ENCODE data around the gene HKDC1. TPM values are rescaled to one million over a fixed set of nuclear protein-coding genes. Genes with fewer than 3 reads are reported as not detected.
"Not testable (repeated sequence)": the region's sequence is repeated elsewhere in the genome, so short reads cannot be mapped to it uniquely, and the experiment has no call there.

Gene HKDC1
- not detected for total RNA-seq

- no peak for ATAC-seq
- peak within 1 kb of the TSS; percentile 42 for H3K4me3 Mint-ChIP-seq
- H3K27me3 Mint-ChIP-seq = no peaks in the 10 kb centered on the region
- peaks cover 34 to 52% of the 10 kb centered on the region in 2 donors for H3K4me1 Mint-ChIP-seq (ENCODE audit: low read depth in 2 of 2)
- DNase-seq (ENCODE audit: low spot score) = no peak
- H3K36me3 Mint-ChIP-seq = no peaks in the 10 kb centered on the region
- H3K27ac Mint-ChIP-seq = peak within 1 kb of the TSS; percentile 84 to 86
- no peaks in the 10 kb centered on the region for H3K9me3 Mint-ChIP-seq
Measured at GRCh38 chr10:69220041-69220451, at the start of gene HKDC1. HKDC1 (plus strand) TSS chr10:69220332; CDS start chr10:69220436, 104 bp downstream.

- no peaks in the 10 kb centered on the region for H3K27me3 Mint-ChIP-seq
- peaks cover 0 to 7% of the 10 kb centered on the region in 2 donors for H3K4me1 Mint-ChIP-seq (ENCODE audit: low read depth in 2 of 2)
- H3K36me3 Mint-ChIP-seq = peaks cover 15% of the 10 kb centered on the region
- H3K27ac Mint-ChIP-seq = peak overlapping the region; percentile 61 to 67
- no peak overlapping the region for H3K4me3 Mint-ChIP-seq
- no peak for DNase-seq (ENCODE audit: low spot score)
- ATAC-seq = peak in 1 of 2 donors; percentile 64
- no peaks in the 10 kb centered on the region for H3K9me3 Mint-ChIP-seq
Measured at GRCh38 chr10:69172241-69172982, 47.7 kb upstream of the HKDC1 start.

DNA sequence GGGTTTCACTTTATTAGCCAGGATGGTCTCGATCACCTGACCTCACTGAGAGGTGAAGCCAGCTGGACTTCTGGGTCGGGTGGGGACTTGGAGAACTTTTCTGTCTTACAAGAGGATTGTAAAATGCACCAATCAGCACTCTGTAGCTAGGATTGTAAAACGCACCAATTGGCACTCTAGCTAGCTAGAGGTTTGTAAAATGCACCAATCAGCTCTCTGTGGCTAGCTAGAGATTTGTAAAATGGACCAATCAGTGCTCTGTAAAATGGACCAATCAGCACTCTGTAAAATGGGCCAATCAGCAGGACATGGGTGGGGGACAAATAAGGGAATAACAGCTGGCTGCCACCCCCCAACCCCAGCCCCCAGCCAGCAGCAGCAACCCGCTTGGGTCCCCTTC is 44.8 kb upstream of the HKDC1 start:
- not testable (repeated sequence) for ATAC-seq; H3K4me3 Mint-ChIP-seq; DNase-seq (ENCODE audit: low spot score); H3K27ac Mint-ChIP-seq; H3K27me3 Mint-ChIP-seq; H3K9me3 Mint-ChIP-seq
- Mint-ChIP-seq H3K4me1 (ENCODE audit: low read depth in 2 of 2) (peaks cover 8 to 21% of the 10 kb centered on the region in 2 donors), H3K36me3 (peaks cover 12% of the 10 kb centered on the region)

DNA sequence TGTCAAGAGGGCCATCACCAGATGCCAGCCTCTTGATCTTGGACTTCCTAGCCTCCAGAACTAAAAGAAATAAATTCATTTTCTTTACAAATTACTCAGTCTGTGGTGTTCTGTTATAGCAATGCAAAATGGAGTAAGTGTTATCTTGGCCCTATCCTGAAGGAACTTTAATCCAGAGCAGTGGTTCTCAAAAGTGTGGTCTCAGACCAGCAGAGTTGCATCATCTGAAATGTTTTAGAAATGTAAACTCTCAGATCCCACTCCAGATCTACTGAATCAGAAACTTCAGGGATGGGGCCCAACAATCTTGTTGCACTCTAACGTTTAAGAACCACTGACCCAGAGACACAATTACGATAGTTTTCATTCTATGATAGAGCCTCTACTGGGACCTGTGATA is 43.3 kb upstream of the HKDC1 start:
- no peak for DNase-seq (ENCODE audit: low spot score)
- no peak overlapping the region for H3K27ac Mint-ChIP-seq
- H3K4me1 Mint-ChIP-seq (ENCODE audit: low read depth in 2 of 2) = peaks cover 18 to 34% of the 10 kb centered on the region in 2 donors
- no peak for ATAC-seq
- no peaks in the 10 kb centered on the region for H3K27me3 Mint-ChIP-seq
- peaks cover 6% of the 10 kb centered on the region for H3K36me3 Mint-ChIP-seq
- no peak overlapping the region for H3K4me3 Mint-ChIP-seq
- H3K9me3 Mint-ChIP-seq = no peaks in the 10 kb centered on the region

DNA sequence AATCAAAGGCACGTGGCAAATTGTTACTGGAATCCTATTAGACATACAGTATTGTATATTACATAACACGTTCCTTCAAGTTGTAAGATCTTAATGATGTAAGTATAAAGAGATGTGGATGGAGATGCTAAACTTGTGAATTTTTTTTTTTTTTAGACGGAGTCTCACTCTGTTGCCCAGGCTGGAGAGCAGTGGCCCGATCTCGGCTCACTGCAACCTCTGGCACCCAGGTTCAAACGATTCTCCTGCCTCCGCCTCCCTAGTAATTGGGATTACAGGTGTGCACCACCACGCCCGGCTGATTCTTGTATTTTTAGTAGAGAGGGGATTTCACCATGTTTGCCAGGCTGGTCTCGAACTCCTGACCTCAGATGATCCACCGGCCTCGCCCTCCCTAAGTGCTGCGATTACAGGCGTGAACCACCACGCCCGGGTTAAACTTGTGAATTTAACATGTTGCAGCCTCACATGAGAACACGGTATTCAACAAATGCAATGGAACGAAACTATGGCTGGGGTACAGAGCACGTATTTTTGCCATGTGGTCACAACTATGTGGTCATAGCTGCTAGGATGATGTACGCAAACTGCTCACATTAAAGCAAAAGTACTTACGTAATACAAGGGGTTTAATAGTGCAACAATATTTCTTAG is 40.9 kb upstream of the HKDC1 start:
- no peaks in the 10 kb centered on the region for H3K27me3 Mint-ChIP-seq
- no peaks in the 10 kb centered on the region for H3K9me3 Mint-ChIP-seq
- no peak for DNase-seq (ENCODE audit: low spot score)
- peaks cover 30 to 41% of the 10 kb centered on the region in 2 donors for H3K4me1 Mint-ChIP-seq (ENCODE audit: low read depth in 2 of 2)
- ATAC-seq = peak; percentile 57 to 71
- H3K27ac Mint-ChIP-seq = peak overlapping the region; percentile 97 to 100
- peak overlapping the region; percentile 97 for H3K4me3 Mint-ChIP-seq
- H3K36me3 Mint-ChIP-seq = peaks cover 6% of the 10 kb centered on the region

DNA sequence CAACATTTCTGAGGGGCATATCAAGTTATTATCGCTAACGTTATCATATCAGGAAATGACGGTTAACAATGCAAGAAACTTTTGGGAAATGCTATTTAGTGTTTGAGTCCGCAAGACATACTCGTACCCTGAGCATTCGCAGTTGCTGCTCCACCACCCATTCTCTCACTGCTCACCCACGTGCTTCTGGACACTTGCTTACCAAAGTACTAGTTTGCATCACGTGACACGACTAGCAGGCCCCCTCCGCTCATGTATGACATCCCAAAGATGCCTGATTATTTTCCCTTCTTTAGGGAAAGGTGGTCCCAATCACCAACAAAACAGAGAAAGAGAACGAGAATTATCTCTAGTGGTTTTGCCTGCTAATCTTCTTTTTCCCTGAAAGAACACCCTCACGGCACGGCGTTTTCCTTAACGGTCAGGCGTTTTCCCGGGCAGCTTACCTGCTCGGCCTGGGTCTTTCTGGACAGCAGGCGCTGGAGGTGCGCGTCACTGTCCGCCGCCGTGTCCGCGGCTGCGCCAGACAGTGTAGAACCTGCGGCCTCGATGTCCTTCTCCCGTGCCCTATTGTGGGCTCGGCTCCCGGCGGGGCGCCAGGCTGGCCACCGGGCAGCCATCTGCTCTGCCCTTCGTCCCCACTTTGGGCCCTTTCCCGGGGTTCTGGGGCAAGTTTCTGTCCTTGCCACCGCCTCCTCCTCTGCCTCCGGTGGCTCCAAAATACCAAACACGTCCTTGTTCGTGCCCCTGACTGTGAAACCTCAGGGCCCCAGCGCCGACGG is 40.2 kb upstream of the HKDC1 start, which contains the start of gene SUPV3L1:
TSS of gene SUPV3L1 (plus strand) at position 492 of the 782 bp plus-strand sequence. CDS start at position 550, 58 bp downstream.
- H3K4me3 Mint-ChIP-seq = peak within 1 kb of the TSS; percentile 97
- no peaks in the 10 kb centered on the region for H3K27me3 Mint-ChIP-seq
- peaks cover 6% of the 10 kb centered on the region for H3K36me3 Mint-ChIP-seq
- H3K27ac Mint-ChIP-seq = peak within 1 kb of the TSS; percentile 97 to 100
- no peaks in the 10 kb centered on the region for H3K9me3 Mint-ChIP-seq
- ATAC-seq (peak; percentile 91 to 94), DNase-seq (ENCODE audit: low spot score) (peak; percentile 92)
- peaks cover 35 to 49% of the 10 kb centered on the region in 2 donors for H3K4me1 Mint-ChIP-seq (ENCODE audit: low read depth in 2 of 2)

GRCh38 chr10:69180525-69181204 is 39.5 kb upstream of the HKDC1 start:
- ATAC-seq = peak in 1 of 2 donors; percentile 37

GRCh38 chr10:69181433-69181832 is 38.7 kb upstream of the HKDC1 start:
- Mint-ChIP-seq H3K4me1 (ENCODE audit: low read depth in 2 of 2) (peaks cover 38 to 57% of the 10 kb centered on the region in 2 donors), H3K27ac (peak overlapping the region; percentile 97 to 100), H3K36me3 (peaks cover 8% of the 10 kb centered on the region), H3K4me3 (peak overlapping the region; percentile 97), H3K27me3 (no peaks in the 10 kb centered on the region), H3K9me3 (no peaks in the 10 kb centered on the region)
- DNase-seq (ENCODE audit: low spot score) (no peak), ATAC-seq (no peak)

More at GRCh38 chr10:69180525-69181204, 39.5 kb upstream of the HKDC1 start:
- H3K27me3 Mint-ChIP-seq = no peaks in the 10 kb centered on the region
- H3K4me3 Mint-ChIP-seq = peak overlapping the region; percentile 97
- H3K36me3 Mint-ChIP-seq = peaks cover 6% of the 10 kb centered on the region
- H3K9me3 Mint-ChIP-seq = no peaks in the 10 kb centered on the region
- peak; percentile 64 for DNase-seq (ENCODE audit: low spot score)
- peaks cover 38 to 56% of the 10 kb centered on the region in 2 donors for H3K4me1 Mint-ChIP-seq (ENCODE audit: low read depth in 2 of 2)
- peak overlapping the region; percentile 97 to 100 for H3K27ac Mint-ChIP-seq

DNA sequence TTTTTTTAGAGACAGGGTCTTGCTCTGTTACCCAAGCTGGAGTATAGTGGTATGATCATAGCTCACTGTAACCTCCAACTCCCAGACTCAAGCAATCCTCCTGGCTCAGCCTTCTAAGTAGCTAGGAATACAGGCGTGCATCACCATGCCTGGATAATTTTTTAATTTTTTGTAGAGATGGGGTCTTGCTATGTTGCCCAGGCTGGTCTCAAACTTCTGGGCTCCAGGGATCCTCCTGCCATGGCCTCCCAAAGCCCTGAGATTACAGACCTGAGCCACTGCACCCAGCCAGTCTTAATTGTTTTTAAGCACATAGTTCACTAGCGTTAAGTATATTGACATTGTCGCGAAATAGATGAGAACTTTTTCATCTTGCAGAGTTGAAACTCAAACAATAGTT is 38.1 kb upstream of the HKDC1 start:
- Mint-ChIP-seq H3K27me3 (no peaks in the 10 kb centered on the region), H3K36me3 (peaks cover 13% of the 10 kb centered on the region), H3K4me1 (ENCODE audit: low read depth in 2 of 2) (peaks cover 38 to 61% of the 10 kb centered on the region in 2 donors), H3K9me3 (no peaks in the 10 kb centered on the region), H3K4me3 (no peak overlapping the region), H3K27ac (peak overlapping the region in 1 of 2 donors; percentile 53)
- DNase-seq (ENCODE audit: low spot score) (no peak), ATAC-seq (no peak)

DNA sequence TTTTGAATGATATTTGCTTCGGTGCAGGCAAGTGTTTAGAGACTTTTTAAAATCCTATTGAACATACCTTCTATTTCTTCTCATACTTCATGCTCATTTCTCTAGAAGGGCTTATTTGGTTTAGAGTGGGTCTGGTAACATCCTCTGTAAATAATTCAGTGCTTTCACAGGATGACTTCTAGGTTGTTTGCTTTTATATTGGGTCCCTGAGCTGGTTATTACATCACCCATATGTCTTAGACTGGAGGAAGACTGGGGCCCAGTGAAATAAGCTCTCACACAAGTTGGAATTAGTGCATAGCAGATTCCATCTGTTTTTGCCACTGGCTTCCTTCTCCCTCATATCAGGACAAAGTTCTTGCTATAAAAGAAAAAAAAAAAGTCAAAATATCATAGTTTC is 33.6 kb upstream of the HKDC1 start:
- Mint-ChIP-seq H3K27ac (no peak overlapping the region), H3K4me3 (no peak overlapping the region), H3K9me3 (no peaks in the 10 kb centered on the region), H3K36me3 (peaks cover 19% of the 10 kb centered on the region), H3K27me3 (no peaks in the 10 kb centered on the region), H3K4me1 (ENCODE audit: low read depth in 2 of 2) (peaks cover 22 to 36% of the 10 kb centered on the region in 2 donors)
- DNase-seq (ENCODE audit: low spot score) (no peak), ATAC-seq (no peak)

DNA sequence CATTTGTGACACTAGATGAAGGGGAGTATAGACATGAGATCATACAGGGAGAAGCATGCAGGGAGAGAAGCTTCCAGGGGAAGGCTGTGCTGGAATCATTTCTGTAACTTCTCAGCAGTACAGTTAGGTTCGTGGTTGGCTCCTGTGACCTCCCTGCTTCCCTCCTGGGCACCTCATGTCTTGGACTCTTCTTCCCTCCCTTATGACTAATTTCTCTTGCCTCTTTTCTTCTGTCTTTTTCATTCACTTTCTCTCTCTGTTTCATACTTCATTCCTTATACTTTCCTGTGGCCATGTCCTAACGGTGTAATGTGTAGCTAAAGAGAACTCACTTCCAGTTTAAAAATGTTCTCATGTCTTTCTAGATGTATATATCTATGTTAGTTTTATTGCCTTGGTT is 19.1 kb upstream of the HKDC1 start:
- Mint-ChIP-seq H3K4me1 (ENCODE audit: low read depth in 2 of 2) (peaks cover 24 to 48% of the 10 kb centered on the region in 2 donors), H3K27ac (peak overlapping the region; percentile 0 to 45)

GRCh38 chr10:69202332-69202731 is 17.8 kb upstream of the HKDC1 start:
- ATAC-seq = no peak
- no peak for DNase-seq (ENCODE audit: low spot score)
- Mint-ChIP-seq H3K4me1 (ENCODE audit: low read depth in 2 of 2) (peaks cover 29 to 56% of the 10 kb centered on the region in 2 donors), H3K27ac (peak overlapping the region; percentile 0 to 45), H3K4me3 (peak overlapping the region; percentile 60), H3K27me3 (no peaks in the 10 kb centered on the region), H3K36me3 (peaks cover 20% of the 10 kb centered on the region), H3K9me3 (no peaks in the 10 kb centered on the region)

More for the DNA sequence above, 19.1 kb upstream of the HKDC1 start:
- Mint-ChIP-seq H3K36me3 (peaks cover 14% of the 10 kb centered on the region), H3K4me3 (peak overlapping the region; percentile 5), H3K9me3 (no peaks in the 10 kb centered on the region), H3K27me3 (no peaks in the 10 kb centered on the region)
- no peak for DNase-seq (ENCODE audit: low spot score)
- peak in 1 of 2 donors; percentile 31 for ATAC-seq

DNA sequence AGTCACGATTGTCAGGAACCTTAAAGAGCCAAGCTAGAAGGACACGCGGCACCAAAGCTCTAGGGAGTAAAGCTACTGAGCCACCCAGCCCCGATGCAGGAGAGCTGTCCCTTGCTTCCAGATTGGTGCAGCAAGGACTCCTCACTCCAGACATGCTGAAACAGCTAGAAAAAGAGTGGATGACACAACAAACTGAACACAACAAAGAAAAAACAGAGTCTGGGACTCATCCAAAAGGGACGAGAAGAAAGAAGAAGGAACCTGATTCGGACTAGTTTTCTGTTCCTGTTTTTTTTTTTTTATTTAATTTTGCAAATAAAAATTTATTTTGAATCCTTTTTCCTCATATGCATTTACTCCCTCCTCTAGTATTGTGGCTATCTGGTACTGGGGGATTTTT is 11.4 kb upstream of the HKDC1 start:
- H3K4me3 Mint-ChIP-seq = no peak overlapping the region
- H3K4me1 Mint-ChIP-seq (ENCODE audit: low read depth in 2 of 2) = peaks cover 34 to 51% of the 10 kb centered on the region in 2 donors
- peaks cover 28% of the 10 kb centered on the region for H3K36me3 Mint-ChIP-seq
- H3K27me3 Mint-ChIP-seq = no peaks in the 10 kb centered on the region
- DNase-seq (ENCODE audit: low spot score) (no peak), ATAC-seq (no peak)
- no peaks in the 10 kb centered on the region for H3K9me3 Mint-ChIP-seq
- no peak overlapping the region for H3K27ac Mint-ChIP-seq
